Upper lobe of right lung (tissue), 1 donor: ENCODE measurements around the gene ZNF524. TPM values are rescaled to one million over a fixed set of nuclear protein-coding genes. Genes with fewer than 3 reads are reported as not detected.

Experiments
- ATAC-seq: fragments of 200-7000 bp; cut with Tn5 transposase; one replicate; pipeline ENCODE4 v1.9.1; 2020; ENCODE audit warnings: mild to moderate bottlenecking, moderate library complexity
- DNase-seq: peaks from one replicate; pipeline ENCODE4 v3.0.0-alpha.2; 2020
- H3K27ac ChIP-seq: fragments of 200-600 bp; one replicate; pipeline ENCODE4 v1.8.0; 2022
- H3K27me3 ChIP-seq: fragments of 200-600 bp; one replicate; pipeline ENCODE4 v1.8.0; 2022; ENCODE audit warnings: mild to moderate bottlenecking
- H3K36me3 ChIP-seq: fragments of 200-600 bp; one replicate; pipeline ENCODE4 v1.8.0; 2022
- H3K4me1 ChIP-seq: fragments of 200-600 bp; one replicate; pipeline ENCODE4 v1.8.0; 2022
- H3K4me3 ChIP-seq: fragments of 200-600 bp; one replicate; pipeline ENCODE4 v1.8.0; 2022; ENCODE audit warnings: mild to moderate bottlenecking
- H3K9me3 ChIP-seq: fragments of 200-600 bp; one replicate; pipeline ENCODE4 v1.8.0; 2022
- CTCF ChIP-seq: fragments of 200-600 bp; IDR thresholded peaks from one replicate; pipeline ENCODE4 v1.8.0; 2022; ENCODE audit warnings: antibody characterized with exemption
- intact Hi-C: fragments of 100-400 bp; cut with DNase I; formaldehyde crosslinking; loops from one replicate; pipeline ENCODE4 v1.11.0; 2022
- total RNA-seq: library from RNA; stranded (reverse); fragmentation: NEBNext Ultra II Directional; extraction: Animal tissue kit (Norgen Biotek cat#: 25700); gene quantifications from one replicate; pipeline ENCODE4 v1.2.1, GENCODE V29; 2021
- donor health status: DM: no; HTN: yes; CAD: no; lungs with severe emphysema.

ZNF524 gene
- total RNA-seq, 1 donor from 2014 or later: 28.6 TPM

- H3K4me3 ChIP-seq: no peak overlapping the region
- no peak for ATAC-seq
- no peaks in the 10 kb centered on the region for H3K9me3 ChIP-seq
- H3K36me3 ChIP-seq: no peaks in the 10 kb centered on the region
- peaks cover 27% of the 10 kb centered on the region for H3K4me1 ChIP-seq
- no peaks in the 10 kb centered on the region for H3K27me3 ChIP-seq
- intact Hi-C loops: no loop called here
- TF ChIP-seq CTCF: no peak
- no peak overlapping the region for H3K27ac ChIP-seq
- no peak for DNase-seq
Observed at GRCh38 chr19:55584871-55585270, 15.2 kb upstream of the ZNF524 start.

GRCh38 chr19:55585658-55586339, 14.3 kb upstream of the ZNF524 start:
- Histone ChIP-seq H3K4me3 (peak overlapping the region; percentile 31), H3K27ac (peak overlapping the region; percentile 55), H3K36me3 (no peaks in the 10 kb centered on the region), H3K27me3 (no peaks in the 10 kb centered on the region), H3K4me1 (peaks cover 27% of the 10 kb centered on the region), H3K9me3 (no peaks in the 10 kb centered on the region)
- DNase-seq (peak; percentile 93), ATAC-seq (peak; percentile 81)
- intact Hi-C loops: no loop called here
- TF ChIP-seq CTCF: no peak

- H3K4me1 ChIP-seq: peaks cover 16% of the 10 kb centered on the region
- peak overlapping the region; percentile 7 for H3K27ac ChIP-seq
- DNase-seq (peak; percentile 98), ATAC-seq (peak; percentile 92)
- no peaks in the 10 kb centered on the region for H3K36me3 ChIP-seq
- peak overlapping the region; percentile 38 for H3K4me3 ChIP-seq
- intact Hi-C loops: no loop called here
- no peak for TF ChIP-seq CTCF
- H3K27me3 ChIP-seq: no peaks in the 10 kb centered on the region
- no peaks in the 10 kb centered on the region for H3K9me3 ChIP-seq
Observed at GRCh38 chr19:55586976-55587668, 13.0 kb upstream of the ZNF524 start.

- Histone ChIP-seq H3K4me3 (no peak overlapping the region), H3K36me3 (no peaks in the 10 kb centered on the region), H3K27me3 (no peaks in the 10 kb centered on the region), H3K9me3 (no peaks in the 10 kb centered on the region), H3K27ac (no peak overlapping the region), H3K4me1 (peaks cover 12% of the 10 kb centered on the region)
- TF ChIP-seq CTCF: no peak
- no peak for DNase-seq
- intact Hi-C loops: no loop called here
- ATAC-seq: no peak
Observed at GRCh38 chr19:55588738-55589137, 11.3 kb upstream of the ZNF524 start.

GRCh38 chr19:55590109-55590508, 10.0 kb upstream of the ZNF524 start:
- H3K36me3 ChIP-seq: peaks cover 5% of the 10 kb centered on the region
- TF ChIP-seq CTCF: no peak
- H3K9me3 ChIP-seq: no peaks in the 10 kb centered on the region
- H3K4me1 ChIP-seq: peaks cover 12% of the 10 kb centered on the region
- no peaks in the 10 kb centered on the region for H3K27me3 ChIP-seq
- H3K27ac ChIP-seq: no peak overlapping the region
- no peak overlapping the region for H3K4me3 ChIP-seq
- intact Hi-C loops: no loop called here
- no peak for ATAC-seq
- DNase-seq: no peak
